Measurements from ENCODE around the gene CCDC85C. TPM values are rescaled to one million over a fixed set of nuclear protein-coding genes. Genes with fewer than 3 reads are reported as not detected.

CCDC85C gene
- total and polyA plus RNA-seq, 8 donors: 10.5 to 28.6 (median 15.9) TPM

DNA sequence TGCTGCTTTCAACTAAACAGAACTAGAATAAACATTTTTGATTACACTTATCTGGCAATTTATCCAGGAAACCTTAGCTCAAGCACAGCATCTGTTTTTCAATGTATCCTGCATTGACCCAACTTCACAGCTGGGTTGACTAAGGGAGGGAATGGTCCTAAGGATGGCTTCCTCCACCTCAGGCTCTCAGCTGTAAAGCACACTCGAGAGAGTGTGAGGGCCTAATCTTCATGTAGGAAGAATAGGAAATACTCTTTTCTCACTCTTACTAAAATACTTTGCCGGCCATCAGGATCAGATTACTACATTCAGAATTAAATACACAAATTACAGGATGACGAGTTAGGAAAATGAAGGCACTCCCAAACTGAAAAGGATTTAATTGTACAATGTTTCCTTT lies 130.5 kb downstream of the CCDC85C start:
- no peak overlapping the region for H3K27ac ChIP-seq
- TF ChIP-seq POLR2A (IDR thresholded peaks at IDR 0.05): no peak
- TF ChIP-seq POLR2AphosphoS5 (IDR thresholded peaks at IDR 0.05): no peak
- TF ChIP-seq EP300 (IDR thresholded peaks at IDR 0.05): no peak
- TF ChIP-seq, protein P1, sequence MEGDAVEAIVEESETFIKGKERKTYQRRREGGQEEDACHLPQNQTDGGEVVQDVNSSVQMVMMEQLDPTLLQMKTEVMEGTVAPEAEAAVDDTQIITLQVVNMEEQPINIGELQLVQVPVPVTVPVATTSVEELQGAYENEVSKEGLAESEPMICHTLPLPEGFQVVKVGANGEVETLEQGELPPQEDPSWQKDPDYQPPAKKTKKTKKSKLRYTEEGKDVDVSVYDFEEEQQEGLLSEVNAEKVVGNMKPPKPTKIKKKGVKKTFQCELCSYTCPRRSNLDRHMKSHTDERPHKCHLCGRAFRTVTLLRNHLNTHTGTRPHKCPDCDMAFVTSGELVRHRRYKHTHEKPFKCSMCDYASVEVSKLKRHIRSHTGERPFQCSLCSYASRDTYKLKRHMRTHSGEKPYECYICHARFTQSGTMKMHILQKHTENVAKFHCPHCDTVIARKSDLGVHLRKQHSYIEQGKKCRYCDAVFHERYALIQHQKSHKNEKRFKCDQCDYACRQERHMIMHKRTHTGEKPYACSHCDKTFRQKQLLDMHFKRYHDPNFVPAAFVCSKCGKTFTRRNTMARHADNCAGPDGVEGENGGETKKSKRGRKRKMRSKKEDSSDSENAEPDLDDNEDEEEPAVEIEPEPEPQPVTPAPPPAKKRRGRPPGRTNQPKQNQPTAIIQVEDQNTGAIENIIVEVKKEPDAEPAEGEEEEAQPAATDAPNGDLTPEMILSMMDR (IDR thresholded peaks at IDR 0.05): no peak
- intact Hi-C loops (cut with DNase I; ENCODE audit: low total_unique reads): no loop called here
- no peak for DNase-seq
- H3K36me3 ChIP-seq: no peaks in the 10 kb centered on the region
- peaks cover 5 to 64% (median 30%) of the 10 kb centered on the region in 4 donors for H3K4me1 ChIP-seq
- H3K27me3 ChIP-seq: no peaks in the 10 kb centered on the region
- no peaks in the 10 kb centered on the region for H3K9me3 ChIP-seq
- 58 to 75% (median 67%) methylated on average over 3 of the region's 3 CpGs for WGBS, 5 donors
- H3K4me3 ChIP-seq: no peak overlapping the region

- H3K9me3 ChIP-seq: no peaks in the 10 kb centered on the region
- H3K36me3 ChIP-seq: no peaks in the 10 kb centered on the region
- TF ChIP-seq EP300 (IDR thresholded peaks at IDR 0.05) (no peak), POLR2AphosphoS5 (IDR thresholded peaks at IDR 0.05) (no peak), POLR2A (IDR thresholded peaks at IDR 0.05) (no peak)
- TF ChIP-seq, protein P1 (IDR thresholded peaks at IDR 0.05): no peak
- H3K4me3 ChIP-seq: no peak overlapping the region
- peaks cover 2 to 64% (median 28%) of the 10 kb centered on the region in 4 donors for H3K4me1 ChIP-seq
- intact Hi-C loops (cut with DNase I; ENCODE audit: low total_unique reads): no loop called here
- H3K27ac ChIP-seq: no peak overlapping the region
- H3K27me3 ChIP-seq: no peaks in the 10 kb centered on the region
- WGBS, 5 donors: 78 to 90% (median 83%) methylated on average over 4 of the region's 4 CpGs
- no peak for DNase-seq
Measured at GRCh38 chr14:99472937-99473336, 131.1 kb downstream of the CCDC85C start.

DNA sequence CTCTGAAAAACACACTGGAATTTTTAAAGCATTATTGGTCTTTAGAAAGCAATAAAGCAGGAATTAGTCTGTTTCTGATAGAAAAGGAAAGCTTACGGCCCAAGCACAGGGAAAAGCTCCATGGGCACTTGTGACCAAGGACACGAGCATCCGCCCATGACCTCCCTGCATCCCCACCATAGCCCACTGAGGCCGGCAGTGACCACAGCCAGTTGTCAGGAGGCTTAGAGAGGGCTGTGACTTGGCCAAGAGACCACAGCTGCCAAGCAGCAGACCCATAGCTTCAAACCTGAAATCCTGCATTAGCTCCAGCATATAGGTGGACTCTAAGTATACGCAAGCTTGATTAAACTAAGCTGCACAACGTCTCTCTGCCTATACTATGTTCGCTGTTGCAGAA lies 132.3 kb downstream of the CCDC85C start:
- H3K36me3 ChIP-seq: no peaks in the 10 kb centered on the region
- no peak overlapping the region for H3K4me3 ChIP-seq
- TF ChIP-seq, protein P1 (IDR thresholded peaks at IDR 0.05): no peak
- TF ChIP-seq POLR2AphosphoS5 (IDR thresholded peaks at IDR 0.05): no peak
- TF ChIP-seq EP300 (IDR thresholded peaks at IDR 0.05): no peak
- TF ChIP-seq POLR2A (IDR thresholded peaks at IDR 0.05): no peak
- H3K9me3 ChIP-seq: no peaks in the 10 kb centered on the region
- no peak overlapping the region for H3K27ac ChIP-seq
- WGBS, 5 donors: 76 to 91% (median 89%) methylated on average over 7 of the region's 7 CpGs
- intact Hi-C loops (cut with DNase I; ENCODE audit: low total_unique reads): no loop called here
- H3K4me1 ChIP-seq: peaks cover 11 to 61% (median 32%) of the 10 kb centered on the region in 4 donors
- DNase-seq: no peak
- H3K27me3 ChIP-seq: no peaks in the 10 kb centered on the region

GRCh38 chr14:99468836-99469592 lies 135.0 kb downstream of the CCDC85C start:
- Histone ChIP-seq H3K9me3 (no peaks in the 10 kb centered on the region), H3K27me3 (no peaks in the 10 kb centered on the region), H3K27ac (no peak overlapping the region), H3K4me3 (no peak overlapping the region), H3K36me3 (peaks cover 11 to 17% (median 16%) of the 10 kb centered on the region in 4 donors), H3K4me1 (peaks cover 11 to 36% (median 19%) of the 10 kb centered on the region in 4 donors)
- TF ChIP-seq, protein P1 (IDR thresholded peaks at IDR 0.05): no peak
- no peak for TF ChIP-seq POLR2A (IDR thresholded peaks at IDR 0.05)
- TF ChIP-seq EP300 (IDR thresholded peaks at IDR 0.05): no peak
- TF ChIP-seq POLR2AphosphoS5 (IDR thresholded peaks at IDR 0.05): no peak
- intact Hi-C loops (cut with DNase I; ENCODE audit: low total_unique reads): no loop called here
- WGBS, 5 donors: 72 to 79% (median 79%) methylated on average over 8 of the region's 8 CpGs
- DNase-seq: no peak
